Measurements from ENCODE around the gene MOAP1.
"Not testable (repeated sequence)": the region's sequence is repeated elsewhere in the genome, so short reads cannot be mapped to it uniquely, and the experiment has no call there.

DNA sequence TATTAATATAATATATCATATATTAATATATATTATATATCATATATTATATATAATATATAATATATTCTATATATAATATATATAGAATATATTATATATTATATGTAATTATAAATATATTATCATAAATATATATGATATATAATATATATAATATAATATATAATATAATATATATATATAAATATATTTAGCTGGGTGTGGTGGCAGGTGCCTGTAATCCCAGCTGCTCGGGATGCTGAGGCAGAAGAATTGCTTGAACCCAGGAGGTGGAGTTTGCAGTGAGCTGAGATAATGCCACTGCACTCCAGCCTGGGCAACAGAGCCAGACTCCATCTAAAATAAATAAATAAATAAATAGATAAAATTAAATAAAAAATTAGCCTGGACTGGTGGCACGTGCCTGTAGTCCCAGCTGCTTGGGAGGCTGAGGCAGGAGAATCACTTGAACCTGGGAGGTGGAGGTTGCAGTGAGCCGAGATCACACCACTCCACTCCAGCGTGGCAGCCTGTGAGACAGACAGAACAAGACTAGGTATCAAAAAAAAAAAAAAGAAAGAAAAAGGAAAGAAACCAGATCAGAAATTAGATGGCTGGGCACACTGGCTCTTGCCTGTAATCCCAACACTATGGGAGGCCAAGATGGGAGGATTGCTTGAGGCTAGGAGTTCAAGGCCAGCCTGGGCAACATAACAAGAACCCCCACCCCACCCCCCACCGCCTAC, 24.9 kb downstream of the MOAP1 start:
- TF ChIP-seq, protein P1, sequence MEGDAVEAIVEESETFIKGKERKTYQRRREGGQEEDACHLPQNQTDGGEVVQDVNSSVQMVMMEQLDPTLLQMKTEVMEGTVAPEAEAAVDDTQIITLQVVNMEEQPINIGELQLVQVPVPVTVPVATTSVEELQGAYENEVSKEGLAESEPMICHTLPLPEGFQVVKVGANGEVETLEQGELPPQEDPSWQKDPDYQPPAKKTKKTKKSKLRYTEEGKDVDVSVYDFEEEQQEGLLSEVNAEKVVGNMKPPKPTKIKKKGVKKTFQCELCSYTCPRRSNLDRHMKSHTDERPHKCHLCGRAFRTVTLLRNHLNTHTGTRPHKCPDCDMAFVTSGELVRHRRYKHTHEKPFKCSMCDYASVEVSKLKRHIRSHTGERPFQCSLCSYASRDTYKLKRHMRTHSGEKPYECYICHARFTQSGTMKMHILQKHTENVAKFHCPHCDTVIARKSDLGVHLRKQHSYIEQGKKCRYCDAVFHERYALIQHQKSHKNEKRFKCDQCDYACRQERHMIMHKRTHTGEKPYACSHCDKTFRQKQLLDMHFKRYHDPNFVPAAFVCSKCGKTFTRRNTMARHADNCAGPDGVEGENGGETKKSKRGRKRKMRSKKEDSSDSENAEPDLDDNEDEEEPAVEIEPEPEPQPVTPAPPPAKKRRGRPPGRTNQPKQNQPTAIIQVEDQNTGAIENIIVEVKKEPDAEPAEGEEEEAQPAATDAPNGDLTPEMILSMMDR (IDR thresholded peaks at IDR 0.05; ENCODE audit: low read depth, low read length): not testable (repeated sequence)
- TF ChIP-seq, protein P2, sequence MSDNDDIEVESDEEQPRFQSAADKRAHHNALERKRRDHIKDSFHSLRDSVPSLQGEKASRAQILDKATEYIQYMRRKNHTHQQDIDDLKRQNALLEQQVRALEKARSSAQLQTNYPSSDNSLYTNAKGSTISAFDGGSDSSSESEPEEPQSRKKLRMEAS (IDR thresholded peaks at IDR 0.05; ENCODE audit: low read depth, low read length): not testable (repeated sequence)
- not testable (repeated sequence) for TF ChIP-seq MYC (IDR thresholded peaks at IDR 0.05; ENCODE audit: low read depth, low read length); POLR2A (IDR thresholded peaks at IDR 0.05; ENCODE audit: extremely low read depth, insufficient read length)

Data from NB4 (cell line).